ENCODE measurements around the gene TCHP.
A peak's percentile ranks its signal among the peaks of the same experiment; 100 is the strongest.

TCHP gene

DNA sequence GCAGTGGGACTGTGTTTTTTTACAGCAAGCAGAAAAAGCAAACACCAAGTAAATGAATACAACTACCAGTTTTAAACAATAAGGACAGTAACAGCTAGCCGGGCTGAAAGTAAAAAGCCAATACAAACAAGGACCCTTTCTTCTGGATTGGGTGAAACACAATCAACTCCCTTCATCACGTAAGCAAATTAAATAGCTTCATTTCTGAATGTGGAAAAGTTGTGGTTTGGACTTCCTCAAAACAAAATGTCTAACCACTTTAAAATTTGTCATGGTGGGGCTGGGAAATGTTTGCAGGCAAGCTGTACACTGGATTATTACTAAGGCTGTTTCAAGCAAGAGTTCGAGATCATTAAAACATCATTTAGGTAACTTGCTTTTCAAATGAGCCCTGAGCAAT, 47.4 kb downstream of the TCHP start:
- TF ChIP-seq, protein P1, sequence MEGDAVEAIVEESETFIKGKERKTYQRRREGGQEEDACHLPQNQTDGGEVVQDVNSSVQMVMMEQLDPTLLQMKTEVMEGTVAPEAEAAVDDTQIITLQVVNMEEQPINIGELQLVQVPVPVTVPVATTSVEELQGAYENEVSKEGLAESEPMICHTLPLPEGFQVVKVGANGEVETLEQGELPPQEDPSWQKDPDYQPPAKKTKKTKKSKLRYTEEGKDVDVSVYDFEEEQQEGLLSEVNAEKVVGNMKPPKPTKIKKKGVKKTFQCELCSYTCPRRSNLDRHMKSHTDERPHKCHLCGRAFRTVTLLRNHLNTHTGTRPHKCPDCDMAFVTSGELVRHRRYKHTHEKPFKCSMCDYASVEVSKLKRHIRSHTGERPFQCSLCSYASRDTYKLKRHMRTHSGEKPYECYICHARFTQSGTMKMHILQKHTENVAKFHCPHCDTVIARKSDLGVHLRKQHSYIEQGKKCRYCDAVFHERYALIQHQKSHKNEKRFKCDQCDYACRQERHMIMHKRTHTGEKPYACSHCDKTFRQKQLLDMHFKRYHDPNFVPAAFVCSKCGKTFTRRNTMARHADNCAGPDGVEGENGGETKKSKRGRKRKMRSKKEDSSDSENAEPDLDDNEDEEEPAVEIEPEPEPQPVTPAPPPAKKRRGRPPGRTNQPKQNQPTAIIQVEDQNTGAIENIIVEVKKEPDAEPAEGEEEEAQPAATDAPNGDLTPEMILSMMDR (IDR thresholded peaks at IDR 0.05; ENCODE audit: low read depth, low read length), result no peak
- H3K4me3 ChIP-seq (ENCODE audit: low read depth, low read length), result no peak overlapping the region
- DNase-seq (ENCODE audit: low read depth, low spot score), result peak; percentile 89
- in situ Hi-C loops (cut with HindIII; ENCODE audit: low sequenced_read_pairs), result no loop called here

DNA sequence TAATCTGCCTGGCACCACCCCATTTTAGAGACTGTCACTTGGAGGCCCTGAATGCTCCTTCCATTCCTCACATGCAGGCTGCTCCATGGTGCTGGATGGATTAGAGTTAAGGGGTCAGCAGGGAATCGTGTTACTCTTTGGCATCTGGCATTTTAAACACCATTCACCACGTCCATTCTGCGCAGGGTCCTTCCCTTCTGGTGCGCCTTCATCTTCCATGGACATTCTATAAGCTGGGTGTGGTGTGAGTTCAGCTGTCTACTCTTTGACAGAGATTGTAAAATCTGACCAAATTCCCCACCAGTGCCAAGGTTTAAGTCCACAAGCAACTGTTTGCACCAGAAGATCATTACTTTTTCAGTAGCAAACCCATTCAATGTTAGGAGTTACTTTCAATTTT, 48.3 kb downstream of the TCHP start:
- DNase-seq (ENCODE audit: low read depth, low spot score), result no peak
- H3K4me3 ChIP-seq (ENCODE audit: low read depth, low read length), result no peak overlapping the region
- in situ Hi-C loops (cut with HindIII; ENCODE audit: low sequenced_read_pairs), result no loop called here
- TF ChIP-seq, protein P1 (IDR thresholded peaks at IDR 0.05; ENCODE audit: low read depth, low read length), result no peak

DNA sequence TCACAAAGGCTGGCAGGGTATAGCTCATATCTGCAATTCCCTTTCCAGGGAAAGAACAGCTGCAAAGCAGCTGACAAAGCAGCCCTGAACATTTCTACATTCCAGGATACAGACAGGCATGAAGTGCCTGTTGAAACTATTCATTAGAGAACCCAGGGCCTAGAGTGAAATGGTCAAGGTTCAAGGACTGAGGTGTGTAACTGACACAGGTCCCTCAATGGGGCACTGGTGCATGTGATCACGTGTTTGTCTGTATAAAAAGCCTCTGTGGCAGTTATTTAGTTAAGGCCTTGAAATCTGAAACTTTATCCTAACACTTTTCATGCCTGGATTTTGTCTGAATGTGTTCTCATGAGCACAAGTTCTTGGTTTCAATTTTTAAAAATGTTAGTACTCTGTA, 49.0 kb downstream of the TCHP start:
- in situ Hi-C loops (cut with HindIII; ENCODE audit: low sequenced_read_pairs), result no loop called here
- peak; percentile 68 for DNase-seq (ENCODE audit: low read depth, low spot score)
- no peak overlapping the region for H3K4me3 ChIP-seq (ENCODE audit: low read depth, low read length)
- TF ChIP-seq, protein P1 (IDR thresholded peaks at IDR 0.05; ENCODE audit: low read depth, low read length), result no peak

DNA sequence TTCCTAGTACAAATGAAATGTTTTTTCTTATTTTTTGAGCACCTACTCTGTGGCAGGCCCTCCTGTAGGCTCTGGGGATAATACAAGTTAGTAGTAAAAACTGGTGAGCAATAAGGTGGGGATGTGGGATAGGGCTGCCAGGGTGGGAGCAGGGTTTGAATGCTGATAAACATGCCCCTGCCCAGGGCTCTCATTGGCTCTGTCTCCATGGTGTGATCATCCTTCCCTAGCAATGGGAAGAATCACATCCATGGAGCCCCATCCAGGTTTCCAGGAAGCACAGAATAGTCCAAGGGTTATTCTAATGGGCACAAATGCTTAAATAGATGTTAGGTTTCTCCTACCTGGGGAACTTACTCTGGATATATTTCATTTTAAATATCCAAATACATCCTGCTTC, 50.6 kb downstream of the TCHP start:
- DNase-seq (ENCODE audit: low read depth, low spot score), result no peak
- TF ChIP-seq, protein P1 (IDR thresholded peaks at IDR 0.05; ENCODE audit: low read depth, low read length), result no peak
- in situ Hi-C loops (cut with HindIII; ENCODE audit: low sequenced_read_pairs), result no loop called here
- no peak overlapping the region for H3K4me3 ChIP-seq (ENCODE audit: low read depth, low read length)

DNA sequence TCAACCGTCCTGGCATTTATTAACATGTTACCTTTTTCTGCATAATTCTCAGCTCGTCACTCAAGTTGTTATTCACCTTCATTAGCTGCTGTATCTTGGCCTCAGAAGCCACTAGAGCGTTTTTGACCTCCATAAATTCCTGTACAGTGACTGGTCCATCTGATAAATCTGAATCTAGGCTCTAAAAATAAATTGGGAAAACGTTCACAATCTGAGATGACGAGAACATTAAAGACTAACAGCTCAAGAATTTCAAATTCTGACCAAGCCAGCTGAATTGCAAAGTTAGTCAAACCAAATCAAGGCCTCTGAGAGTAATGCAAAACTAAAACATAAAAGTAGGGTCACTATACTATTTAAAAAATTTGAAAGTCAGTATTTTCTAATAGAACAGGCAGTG, 51.1 kb downstream of the TCHP start:
- TF ChIP-seq, protein P1 (IDR thresholded peaks at IDR 0.05; ENCODE audit: low read depth, low read length), result no peak
- peak; percentile 89 for DNase-seq (ENCODE audit: low read depth, low spot score)
- in situ Hi-C loops (cut with HindIII; ENCODE audit: low sequenced_read_pairs), result no loop called here
- no peak overlapping the region for H3K4me3 ChIP-seq (ENCODE audit: low read depth, low read length)

DNA sequence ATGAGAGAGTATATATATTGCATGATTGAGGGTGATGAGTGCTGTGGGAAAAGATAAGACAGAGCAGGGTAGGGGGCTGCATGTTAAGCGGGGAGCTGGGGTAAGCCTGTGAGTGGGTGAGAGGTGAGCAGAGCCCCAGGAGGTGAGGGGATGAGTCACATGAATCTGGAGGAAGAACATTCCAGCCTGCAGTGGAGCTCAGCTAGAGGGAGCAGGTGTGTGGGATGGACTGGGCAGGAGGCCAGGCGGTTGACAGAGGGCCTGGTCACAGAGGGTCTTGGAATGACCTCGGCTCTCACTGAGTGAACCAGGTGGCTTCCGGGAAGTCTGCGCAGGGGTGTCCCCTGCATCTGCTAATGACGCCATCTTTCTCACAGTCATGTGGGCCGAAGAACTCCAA, 51.7 kb downstream of the TCHP start:
- no peak overlapping the region for H3K4me3 ChIP-seq (ENCODE audit: low read depth, low read length)
- TF ChIP-seq, protein P1 (IDR thresholded peaks at IDR 0.05; ENCODE audit: low read depth, low read length), result no peak
- in situ Hi-C loops (cut with HindIII; ENCODE audit: low sequenced_read_pairs), result no loop called here
- peak; percentile 90 for DNase-seq (ENCODE audit: low read depth, low spot score)
